SJCRH30 (cell line): ENCODE measurements around the gene DCUN1D4. TPM values are rescaled to one million over a fixed set of nuclear protein-coding genes. Genes with fewer than 3 reads are reported as not detected.
"Not testable (repeated sequence)": the region's sequence is repeated elsewhere in the genome, so short reads cannot be mapped to it uniquely, and the experiment has no call there.

Source experiments
- DNase-seq, 2 experiments: peaks; one replicate each; pipeline ENCODE4 v3.0.0-alpha.2; 2015 to 2020
- H3K27ac ChIP-seq: fragments of 250-450 bp; sonication (Bioruptor Pico); 2 replicates; pipeline ENCODE4 v1.5.1; 2020; ENCODE audit warnings: mild to moderate bottlenecking, moderate library complexity
- H3K27me3 ChIP-seq: fragments of 250-450 bp; sonication (Bioruptor Pico); 2 replicates; pipeline ENCODE4 v1.5.1; 2020; ENCODE audit warnings: mild to moderate bottlenecking, moderate library complexity
- H3K36me3 ChIP-seq: fragments of 250-450 bp; sonication (Bioruptor Pico); 2 replicates; pipeline ENCODE4 v1.5.1; 2020; ENCODE audit warnings: mild to moderate bottlenecking, moderate library complexity
- H3K4me1 ChIP-seq: fragments of 250-450 bp; sonication (Bioruptor Pico); 2 replicates; pipeline ENCODE4 v1.5.1; 2020; ENCODE audit warnings: mild to moderate bottlenecking, moderate library complexity
- H3K4me3 ChIP-seq: fragments of 250-450 bp; sonication (Bioruptor Pico); 2 replicates; pipeline ENCODE4 v1.5.1; 2020; ENCODE audit warnings: mild to moderate bottlenecking, moderate library complexity
- H3K9me3 ChIP-seq: fragments of 250-450 bp; sonication (Bioruptor Pico); replicated peaks from 2 replicates; pipeline ENCODE4 v1.5.1; 2020; ENCODE audit warnings: mild to moderate bottlenecking, moderate library complexity
- total RNA-seq: library from RNA; depleted of rRNA; stranded (reverse); fragments of >200 nt; shearing (Covaris generic); gene quantifications from 2 replicates; pipeline ENCODE4 v1.2.3, GENCODE V29; 2014

DCUN1D4 gene
- total RNA-seq, 1 experiment from 2014 or later: 66.5 TPM

GRCh38 chr4:51867689-51868448 lies 24.9 kb downstream of the DCUN1D4 start:
- Histone ChIP-seq H3K27me3 (no peaks in the 10 kb centered on the region), H3K27ac (no peak overlapping the region), H3K36me3 (peaks cover 71% of the 10 kb centered on the region), H3K4me3 (no peak overlapping the region), H3K4me1 (no peaks in the 10 kb centered on the region), H3K9me3 (no peaks in the 10 kb centered on the region)
- no peak for DNase-seq

GRCh38 chr4:51868449-51868847 lies 25.5 kb downstream of the DCUN1D4 start:
- H3K27ac ChIP-seq: no peak overlapping the region
- peaks cover 72% of the 10 kb centered on the region for H3K36me3 ChIP-seq
- H3K4me3 ChIP-seq: no peak overlapping the region
- H3K27me3 ChIP-seq: no peaks in the 10 kb centered on the region
- no peaks in the 10 kb centered on the region for H3K9me3 ChIP-seq
- no peaks in the 10 kb centered on the region for H3K4me1 ChIP-seq
- no peak for DNase-seq

- no peaks in the 10 kb centered on the region for H3K4me1 ChIP-seq
- no peaks in the 10 kb centered on the region for H3K9me3 ChIP-seq
- no peak overlapping the region for H3K4me3 ChIP-seq
- no peak for DNase-seq
- H3K27ac ChIP-seq: no peak overlapping the region
- no peaks in the 10 kb centered on the region for H3K27me3 ChIP-seq
- peaks cover 69% of the 10 kb centered on the region for H3K36me3 ChIP-seq
Observed at GRCh38 chr4:51870441-51871188, 27.7 kb downstream of the DCUN1D4 start.

- no peak for DNase-seq
- peaks cover 57% of the 10 kb centered on the region for H3K36me3 ChIP-seq
Observed at GRCh38 chr4:51872283-51872997, 29.5 kb downstream of the DCUN1D4 start.

GRCh38 chr4:51874551-51874950 lies 31.6 kb downstream of the DCUN1D4 start:
- Histone ChIP-seq H3K9me3 (no peaks in the 10 kb centered on the region), H3K36me3 (peaks cover 66% of the 10 kb centered on the region), H3K27me3 (no peaks in the 10 kb centered on the region)

More at GRCh38 chr4:51872283-51872997, 29.5 kb downstream of the DCUN1D4 start:
- Histone ChIP-seq H3K9me3 (no peaks in the 10 kb centered on the region), H3K27me3 (no peaks in the 10 kb centered on the region), H3K4me1 (no peaks in the 10 kb centered on the region), H3K27ac (no peak overlapping the region), H3K4me3 (no peak overlapping the region)

GRCh38 chr4:51878431-51878830 lies 35.5 kb downstream of the DCUN1D4 start:
- Histone ChIP-seq H3K36me3 (peaks cover 60% of the 10 kb centered on the region), H3K27ac (no peak overlapping the region), H3K27me3 (no peaks in the 10 kb centered on the region), H3K4me1 (no peaks in the 10 kb centered on the region), H3K4me3 (no peak overlapping the region), H3K9me3 (no peaks in the 10 kb centered on the region)
- no peak for DNase-seq

More at GRCh38 chr4:51874551-51874950, 31.6 kb downstream of the DCUN1D4 start:
- DNase-seq: no peak
- Histone ChIP-seq H3K4me3 (no peak overlapping the region), H3K4me1 (no peaks in the 10 kb centered on the region), H3K27ac (no peak overlapping the region)

- H3K4me1 ChIP-seq: no peaks in the 10 kb centered on the region
- no peak for DNase-seq
- no peak overlapping the region for H3K27ac ChIP-seq
- no peak overlapping the region for H3K4me3 ChIP-seq
- H3K9me3 ChIP-seq: no peaks in the 10 kb centered on the region
- H3K27me3 ChIP-seq: no peaks in the 10 kb centered on the region
- H3K36me3 ChIP-seq: peaks cover 44% of the 10 kb centered on the region
Observed at GRCh38 chr4:51880016-51880915, 37.3 kb downstream of the DCUN1D4 start.

GRCh38 chr4:51884055-51884454 lies 41.1 kb downstream of the DCUN1D4 start:
- Histone ChIP-seq H3K36me3 (peaks cover 36% of the 10 kb centered on the region), H3K4me3 (no peak overlapping the region), H3K27me3 (no peaks in the 10 kb centered on the region), H3K4me1 (no peaks in the 10 kb centered on the region), H3K27ac (no peak overlapping the region), H3K9me3 (no peaks in the 10 kb centered on the region)
- no peak for DNase-seq

- Histone ChIP-seq H3K36me3 (peaks cover 39% of the 10 kb centered on the region), H3K4me3 (no peak overlapping the region), H3K9me3 (no peaks in the 10 kb centered on the region), H3K4me1 (no peaks in the 10 kb centered on the region), H3K27me3 (no peaks in the 10 kb centered on the region), H3K27ac (no peak overlapping the region)
- DNase-seq: no peak
Observed at GRCh38 chr4:51884606-51885005, 41.7 kb downstream of the DCUN1D4 start.

- Histone ChIP-seq H3K4me3 (no peak overlapping the region), H3K27me3 (no peaks in the 10 kb centered on the region), H3K4me1 (no peaks in the 10 kb centered on the region), H3K27ac (no peak overlapping the region), H3K9me3 (no peaks in the 10 kb centered on the region), H3K36me3 (peaks cover 42% of the 10 kb centered on the region)
- peak in 1 of 2 experiments; percentile 39 for DNase-seq
Observed at GRCh38 chr4:51885363-51885762, 42.4 kb downstream of the DCUN1D4 start.

- Histone ChIP-seq H3K36me3 (peaks cover 45% of the 10 kb centered on the region), H3K4me1 (peaks cover 2% of the 10 kb centered on the region; the same call in 1 of the 2 replicates), H3K27me3 (no peaks in the 10 kb centered on the region), H3K4me3 (no peak overlapping the region), H3K27ac (no peak overlapping the region), H3K9me3 (no peaks in the 10 kb centered on the region)
- no peak for DNase-seq
Observed at GRCh38 chr4:51890760-51891159, 47.8 kb downstream of the DCUN1D4 start.

- not testable (repeated sequence) for H3K27me3 ChIP-seq, H3K9me3 ChIP-seq, DNase-seq, H3K4me1 ChIP-seq, H3K4me3 ChIP-seq, H3K27ac ChIP-seq
- peaks cover 41% of the 10 kb centered on the region for H3K36me3 ChIP-seq
Observed at GRCh38 chr4:51893402-51893801, 50.4 kb downstream of the DCUN1D4 start.

GRCh38 chr4:51894059-51894645 lies 51.2 kb downstream of the DCUN1D4 start:
- Histone ChIP-seq H3K27me3 (no peaks in the 10 kb centered on the region), H3K9me3 (no peaks in the 10 kb centered on the region), H3K4me3 (no peak overlapping the region), H3K27ac (no peak overlapping the region), H3K36me3 (peaks cover 39% of the 10 kb centered on the region), H3K4me1 (peaks cover 6% of the 10 kb centered on the region; the same call in 1 of the 2 replicates)
- no peak for DNase-seq

- Histone ChIP-seq H3K27ac (no peak overlapping the region), H3K27me3 (no peaks in the 10 kb centered on the region), H3K4me3 (no peak overlapping the region), H3K4me1 (peaks cover 6% of the 10 kb centered on the region; the same call in 1 of the 2 replicates), H3K9me3 (no peaks in the 10 kb centered on the region), H3K36me3 (peaks cover 36% of the 10 kb centered on the region)
- DNase-seq: peak in 1 of 2 experiments; percentile 27
Observed at GRCh38 chr4:51895158-51895557, 52.2 kb downstream of the DCUN1D4 start.
